ENCODE results near the gene ZNF18.
A peak's percentile ranks its signal among the peaks of the same experiment; 100 is the strongest.

ZNF18 gene

DNA sequence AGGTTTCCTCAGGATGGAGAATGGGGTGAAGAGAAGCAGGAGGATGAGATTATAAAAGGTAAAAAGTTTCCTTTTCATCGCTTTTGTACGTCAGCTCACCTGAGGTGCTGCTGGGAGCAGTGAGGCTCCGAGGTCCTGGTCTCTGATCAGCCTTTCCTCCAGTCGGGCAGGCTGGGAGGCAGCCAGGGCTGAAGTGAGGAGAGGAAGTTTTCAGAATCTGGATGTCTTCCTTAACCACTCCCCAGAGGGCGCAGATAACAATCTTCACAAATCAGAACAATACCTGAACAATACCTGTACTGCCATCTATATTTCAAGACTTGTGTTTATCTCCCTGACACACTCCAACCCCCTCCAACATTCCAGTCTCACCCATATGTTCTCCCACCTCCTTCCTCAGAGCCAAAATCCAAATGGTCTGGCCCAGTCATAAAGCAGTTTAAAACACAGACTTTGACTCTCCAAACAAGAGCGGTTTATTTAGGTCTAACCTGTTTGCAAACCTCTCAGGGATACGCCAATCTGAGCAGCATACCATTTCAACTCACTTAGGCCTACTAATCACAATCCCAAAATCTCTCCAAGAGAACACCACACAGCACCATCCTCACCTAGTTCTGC lies 6.8 kb downstream of the ZNF18 start:
- no peaks in the 10 kb centered on the region for H3K79me2 ChIP-seq (ENCODE audit: low read length)
- no peak overlapping the region for H3K4me3 ChIP-seq (ENCODE audit: low read length)
- no peaks in the 10 kb centered on the region for H4K20me1 ChIP-seq (ENCODE audit: insufficient read depth, low read length)
- 0 out of 2 replicates have a peak, but pooled peaks cover 2% of the 10 kb centered on the region for H3K4me1 ChIP-seq (ENCODE audit: low read length)
- H3K27ac ChIP-seq (ENCODE audit: low read length), result no peak overlapping the region
- TF ChIP-seq EZH2phosphoT487 (IDR thresholded peaks at IDR 0.05; ENCODE audit: low read depth), result no peak
- TF ChIP-seq, protein P1, sequence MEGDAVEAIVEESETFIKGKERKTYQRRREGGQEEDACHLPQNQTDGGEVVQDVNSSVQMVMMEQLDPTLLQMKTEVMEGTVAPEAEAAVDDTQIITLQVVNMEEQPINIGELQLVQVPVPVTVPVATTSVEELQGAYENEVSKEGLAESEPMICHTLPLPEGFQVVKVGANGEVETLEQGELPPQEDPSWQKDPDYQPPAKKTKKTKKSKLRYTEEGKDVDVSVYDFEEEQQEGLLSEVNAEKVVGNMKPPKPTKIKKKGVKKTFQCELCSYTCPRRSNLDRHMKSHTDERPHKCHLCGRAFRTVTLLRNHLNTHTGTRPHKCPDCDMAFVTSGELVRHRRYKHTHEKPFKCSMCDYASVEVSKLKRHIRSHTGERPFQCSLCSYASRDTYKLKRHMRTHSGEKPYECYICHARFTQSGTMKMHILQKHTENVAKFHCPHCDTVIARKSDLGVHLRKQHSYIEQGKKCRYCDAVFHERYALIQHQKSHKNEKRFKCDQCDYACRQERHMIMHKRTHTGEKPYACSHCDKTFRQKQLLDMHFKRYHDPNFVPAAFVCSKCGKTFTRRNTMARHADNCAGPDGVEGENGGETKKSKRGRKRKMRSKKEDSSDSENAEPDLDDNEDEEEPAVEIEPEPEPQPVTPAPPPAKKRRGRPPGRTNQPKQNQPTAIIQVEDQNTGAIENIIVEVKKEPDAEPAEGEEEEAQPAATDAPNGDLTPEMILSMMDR (IDR thresholded peaks at IDR 0.05; ENCODE audit: low read depth, low read length), result no peak
- H2AFZ ChIP-seq (ENCODE audit: low read depth, low read length), result no peak overlapping the region
- no peaks in the 10 kb centered on the region for H3K27me3 ChIP-seq (ENCODE audit: low read depth, low read length)
- H3K9ac ChIP-seq (ENCODE audit: low read length), result no peak overlapping the region
- H3K36me3 ChIP-seq (replicated peaks; ENCODE audit: low read depth, low read length), result peaks cover 6% of the 10 kb centered on the region
- no peak overlapping the region for H3K4me2 ChIP-seq (ENCODE audit: low read length)
- no peaks in the 10 kb centered on the region for H3K9me3 ChIP-seq (ENCODE audit: insufficient read depth, low read length)

DNA sequence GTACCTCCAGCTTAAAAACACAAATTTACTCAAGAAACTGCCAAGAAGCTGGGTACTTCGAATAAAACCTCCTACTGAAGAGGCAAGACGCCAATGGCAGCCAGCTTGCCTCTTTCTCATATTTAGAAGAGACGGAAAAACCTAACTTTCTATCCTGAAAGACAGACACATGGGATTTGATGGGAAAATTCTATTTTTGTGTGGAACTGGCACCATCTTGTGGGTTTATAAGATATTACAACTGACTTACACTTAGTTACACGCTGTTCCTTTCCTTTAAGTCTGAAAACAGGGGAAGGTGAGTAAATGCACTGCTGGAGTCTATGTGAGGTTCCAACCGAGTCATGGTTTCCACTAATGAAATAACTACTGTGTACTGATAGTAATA lies 10.3 kb downstream of the ZNF18 start:
- H3K27ac ChIP-seq (ENCODE audit: low read length), result no peak overlapping the region
- no peaks in the 10 kb centered on the region for H3K79me2 ChIP-seq (ENCODE audit: low read length)
- no peak overlapping the region for H3K4me2 ChIP-seq (ENCODE audit: low read length)
- TF ChIP-seq EZH2phosphoT487 (IDR thresholded peaks at IDR 0.05; ENCODE audit: low read depth), result no peak
- TF ChIP-seq, protein P1 (IDR thresholded peaks at IDR 0.05; ENCODE audit: low read depth, low read length), result peak; percentile 42
- H2AFZ ChIP-seq (ENCODE audit: low read depth, low read length), result no peak overlapping the region
- H3K4me3 ChIP-seq (ENCODE audit: low read length), result no peak overlapping the region
- H3K27me3 ChIP-seq (ENCODE audit: low read depth, low read length), result no peaks in the 10 kb centered on the region
- no peaks in the 10 kb centered on the region for H4K20me1 ChIP-seq (ENCODE audit: insufficient read depth, low read length)
- H3K9me3 ChIP-seq (ENCODE audit: insufficient read depth, low read length), result no peaks in the 10 kb centered on the region
- H3K36me3 ChIP-seq (replicated peaks; ENCODE audit: low read depth, low read length), result peaks cover 6% of the 10 kb centered on the region
- H3K4me1 ChIP-seq (ENCODE audit: low read length), result no peaks in the 10 kb centered on the region
- H3K9ac ChIP-seq (ENCODE audit: low read length), result no peak overlapping the region

GRCh38 chr17:11986179-11986941 lies 10.9 kb downstream of the ZNF18 start:
- Histone ChIP-seq H3K79me2 (ENCODE audit: low read length) (no peaks in the 10 kb centered on the region), H3K4me2 (ENCODE audit: low read length) (no peak overlapping the region), H3K27ac (ENCODE audit: low read length) (no peak overlapping the region), H3K9ac (ENCODE audit: low read length) (no peak overlapping the region), H3K4me3 (ENCODE audit: low read length) (no peak overlapping the region), H3K9me3 (ENCODE audit: insufficient read depth, low read length) (no peaks in the 10 kb centered on the region), H3K27me3 (ENCODE audit: low read depth, low read length) (no peaks in the 10 kb centered on the region), H3K4me1 (ENCODE audit: low read length) (no peaks in the 10 kb centered on the region), H2AFZ (ENCODE audit: low read depth, low read length) (no peak overlapping the region), H3K36me3 (replicated peaks; ENCODE audit: low read depth, low read length) (peaks cover 6% of the 10 kb centered on the region), H4K20me1 (ENCODE audit: insufficient read depth, low read length) (no peaks in the 10 kb centered on the region)
- TF ChIP-seq EZH2phosphoT487 (IDR thresholded peaks at IDR 0.05; ENCODE audit: low read depth), result no peak
- TF ChIP-seq, protein P1 (IDR thresholded peaks at IDR 0.05; ENCODE audit: low read depth, low read length), result no peak

- H3K4me1 ChIP-seq (ENCODE audit: low read length), result no peaks in the 10 kb centered on the region
- no peak for TF ChIP-seq EZH2phosphoT487 (IDR thresholded peaks at IDR 0.05; ENCODE audit: low read depth)
- TF ChIP-seq, protein P1 (IDR thresholded peaks at IDR 0.05; ENCODE audit: low read depth, low read length), result no peak
- H3K27me3 ChIP-seq (ENCODE audit: low read depth, low read length), result no peaks in the 10 kb centered on the region
- no peak overlapping the region for H3K4me2 ChIP-seq (ENCODE audit: low read length)
- no peaks in the 10 kb centered on the region for H4K20me1 ChIP-seq (ENCODE audit: insufficient read depth, low read length)
- peaks cover 3% of the 10 kb centered on the region for H3K36me3 ChIP-seq (replicated peaks; ENCODE audit: low read depth, low read length)
- no peak overlapping the region for H3K4me3 ChIP-seq (ENCODE audit: low read length)
- H3K9me3 ChIP-seq (ENCODE audit: insufficient read depth, low read length), result no peaks in the 10 kb centered on the region
- no peak overlapping the region for H3K27ac ChIP-seq (ENCODE audit: low read length)
- H3K9ac ChIP-seq (ENCODE audit: low read length), result no peak overlapping the region
- H3K79me2 ChIP-seq (ENCODE audit: low read length), result no peaks in the 10 kb centered on the region
- H2AFZ ChIP-seq (ENCODE audit: low read depth, low read length), result no peak overlapping the region
Observed at GRCh38 chr17:11981862-11982261, 15.4 kb downstream of the ZNF18 start.

Measured in OCI-LY3 (cell line).